ENCODE data around the gene ASB2. TPM values are rescaled to one million over a fixed set of nuclear protein-coding genes. Genes with fewer than 3 reads are reported as not detected.

ASB2 gene
- polyA plus RNA-seq, 1 donor from 2014 or later, result 0.26 TPM

DNA sequence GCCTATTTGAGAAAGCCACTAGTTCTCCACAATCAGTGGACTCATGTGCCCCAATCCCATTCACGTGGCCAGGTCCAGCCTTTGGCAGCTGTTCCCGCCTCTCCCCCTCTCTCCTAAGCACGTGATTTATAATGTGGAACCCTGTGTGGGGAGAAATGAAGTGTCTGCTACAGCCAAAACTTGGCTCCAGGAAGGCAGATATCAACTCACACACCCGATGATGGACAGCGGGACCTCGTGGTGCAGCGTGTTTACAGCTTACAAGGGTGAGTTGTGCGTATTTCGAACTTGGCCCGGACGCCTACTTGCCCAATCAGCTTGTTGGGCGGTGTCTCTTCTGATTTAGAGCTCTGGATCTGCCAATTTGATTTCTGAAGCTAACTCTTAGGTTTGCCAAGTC lies 87.4 kb downstream of the ASB2 start:
- no peaks in the 10 kb centered on the region for H4K20me1 ChIP-seq (ENCODE audit: insufficient read depth)
- no peaks in the 10 kb centered on the region for H3K9me3 ChIP-seq (ENCODE audit: low read length)
- H3K36me3 ChIP-seq (ENCODE audit: insufficient read depth, low read length), result no peaks in the 10 kb centered on the region
- no peaks in the 10 kb centered on the region for H3K79me2 ChIP-seq (replicated peaks; ENCODE audit: insufficient read depth, low read length)
- no peak overlapping the region for H3K4me2 ChIP-seq (ENCODE audit: low read length)
- no peaks in the 10 kb centered on the region for H3F3A ChIP-seq (ENCODE audit: insufficient read depth, low read length, poor library complexity, severe bottlenecking)
- H2AFZ ChIP-seq (ENCODE audit: low read depth, low read length), result no peak overlapping the region
- TF ChIP-seq, protein P1, sequence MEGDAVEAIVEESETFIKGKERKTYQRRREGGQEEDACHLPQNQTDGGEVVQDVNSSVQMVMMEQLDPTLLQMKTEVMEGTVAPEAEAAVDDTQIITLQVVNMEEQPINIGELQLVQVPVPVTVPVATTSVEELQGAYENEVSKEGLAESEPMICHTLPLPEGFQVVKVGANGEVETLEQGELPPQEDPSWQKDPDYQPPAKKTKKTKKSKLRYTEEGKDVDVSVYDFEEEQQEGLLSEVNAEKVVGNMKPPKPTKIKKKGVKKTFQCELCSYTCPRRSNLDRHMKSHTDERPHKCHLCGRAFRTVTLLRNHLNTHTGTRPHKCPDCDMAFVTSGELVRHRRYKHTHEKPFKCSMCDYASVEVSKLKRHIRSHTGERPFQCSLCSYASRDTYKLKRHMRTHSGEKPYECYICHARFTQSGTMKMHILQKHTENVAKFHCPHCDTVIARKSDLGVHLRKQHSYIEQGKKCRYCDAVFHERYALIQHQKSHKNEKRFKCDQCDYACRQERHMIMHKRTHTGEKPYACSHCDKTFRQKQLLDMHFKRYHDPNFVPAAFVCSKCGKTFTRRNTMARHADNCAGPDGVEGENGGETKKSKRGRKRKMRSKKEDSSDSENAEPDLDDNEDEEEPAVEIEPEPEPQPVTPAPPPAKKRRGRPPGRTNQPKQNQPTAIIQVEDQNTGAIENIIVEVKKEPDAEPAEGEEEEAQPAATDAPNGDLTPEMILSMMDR (IDR thresholded peaks at IDR 0.05; ENCODE audit: poor library complexity, severe bottlenecking), result no peak
- TF ChIP-seq RAD21 (conservative IDR thresholded peaks at IDR 0.05) (no peak), EP300 (conservative IDR thresholded peaks at IDR 0.05; ENCODE audit: poor library complexity, severe bottlenecking) (no peak), EZH2 (IDR thresholded peaks at IDR 0.05; ENCODE audit: borderline replicate concordance, insufficient read depth, low read length, poor library complexity, severe bottlenecking) (no peak), POLR2AphosphoS5 (IDR thresholded peaks at IDR 0.05) (no peak), TAF1 (IDR thresholded peaks at IDR 0.05; ENCODE audit: low read depth) (no peak), MXI1 (conservative IDR thresholded peaks at IDR 0.05; ENCODE audit: poor library complexity, severe bottlenecking) (no peak), SMC3 (conservative IDR thresholded peaks at IDR 0.05; ENCODE audit: poor library complexity) (no peak)
- TF ChIP-seq, protein P2, sequence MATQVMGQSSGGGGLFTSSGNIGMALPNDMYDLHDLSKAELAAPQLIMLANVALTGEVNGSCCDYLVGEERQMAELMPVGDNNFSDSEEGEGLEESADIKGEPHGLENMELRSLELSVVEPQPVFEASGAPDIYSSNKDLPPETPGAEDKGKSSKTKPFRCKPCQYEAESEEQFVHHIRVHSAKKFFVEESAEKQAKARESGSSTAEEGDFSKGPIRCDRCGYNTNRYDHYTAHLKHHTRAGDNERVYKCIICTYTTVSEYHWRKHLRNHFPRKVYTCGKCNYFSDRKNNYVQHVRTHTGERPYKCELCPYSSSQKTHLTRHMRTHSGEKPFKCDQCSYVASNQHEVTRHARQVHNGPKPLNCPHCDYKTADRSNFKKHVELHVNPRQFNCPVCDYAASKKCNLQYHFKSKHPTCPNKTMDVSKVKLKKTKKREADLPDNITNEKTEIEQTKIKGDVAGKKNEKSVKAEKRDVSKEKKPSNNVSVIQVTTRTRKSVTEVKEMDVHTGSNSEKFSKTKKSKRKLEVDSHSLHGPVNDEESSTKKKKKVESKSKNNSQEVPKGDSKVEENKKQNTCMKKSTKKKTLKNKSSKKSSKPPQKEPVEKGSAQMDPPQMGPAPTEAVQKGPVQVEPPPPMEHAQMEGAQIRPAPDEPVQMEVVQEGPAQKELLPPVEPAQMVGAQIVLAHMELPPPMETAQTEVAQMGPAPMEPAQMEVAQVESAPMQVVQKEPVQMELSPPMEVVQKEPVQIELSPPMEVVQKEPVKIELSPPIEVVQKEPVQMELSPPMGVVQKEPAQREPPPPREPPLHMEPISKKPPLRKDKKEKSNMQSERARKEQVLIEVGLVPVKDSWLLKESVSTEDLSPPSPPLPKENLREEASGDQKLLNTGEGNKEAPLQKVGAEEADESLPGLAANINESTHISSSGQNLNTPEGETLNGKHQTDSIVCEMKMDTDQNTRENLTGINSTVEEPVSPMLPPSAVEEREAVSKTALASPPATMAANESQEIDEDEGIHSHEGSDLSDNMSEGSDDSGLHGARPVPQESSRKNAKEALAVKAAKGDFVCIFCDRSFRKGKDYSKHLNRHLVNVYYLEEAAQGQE (IDR thresholded peaks at IDR 0.05; ENCODE audit: borderline replicate concordance), result no peak
- no peaks in the 10 kb centered on the region for H3K9me2 ChIP-seq (ENCODE audit: insufficient read depth, low read length)
- H3K27ac ChIP-seq (ENCODE audit: low read length), result no peak overlapping the region
- H3K27me3 ChIP-seq (ENCODE audit: insufficient read depth, low read depth, low read length), result no peaks in the 10 kb centered on the region
- H3K4me3 ChIP-seq (ENCODE audit: low read length), result no peak overlapping the region
- no peak overlapping the region for H3K9ac ChIP-seq (ENCODE audit: low read length)

DNA sequence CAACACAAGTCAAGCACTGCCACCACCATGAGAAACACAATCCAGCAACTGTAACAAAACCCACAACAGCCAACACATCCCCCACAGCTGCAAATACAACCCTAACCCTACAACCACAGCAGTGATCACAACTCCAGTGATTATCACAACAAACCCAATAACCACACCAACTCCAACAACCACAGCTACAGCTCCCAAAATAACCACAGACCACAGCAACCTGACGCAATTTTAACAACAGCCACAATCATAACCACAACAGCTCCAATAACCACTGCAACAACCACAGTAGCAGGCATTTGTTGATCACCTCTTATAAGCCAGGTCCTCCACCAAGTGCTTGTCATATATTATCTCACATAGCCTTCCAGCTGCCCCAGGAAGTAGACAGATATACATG lies 91.4 kb downstream of the ASB2 start:
- Histone ChIP-seq H3K9me2 (ENCODE audit: insufficient read depth, low read length) (no peaks in the 10 kb centered on the region), H3K79me2 (replicated peaks; ENCODE audit: insufficient read depth, low read length) (no peaks in the 10 kb centered on the region), H4K20me1 (ENCODE audit: insufficient read depth) (no peaks in the 10 kb centered on the region), H3K4me2 (ENCODE audit: low read length) (no peak overlapping the region), H3K4me3 (ENCODE audit: low read length) (no peak overlapping the region), H3F3A (ENCODE audit: insufficient read depth, low read length, poor library complexity, severe bottlenecking) (no peaks in the 10 kb centered on the region), H3K36me3 (ENCODE audit: insufficient read depth, low read length) (no peaks in the 10 kb centered on the region), H3K9me3 (ENCODE audit: low read length) (peaks cover 4% of the 10 kb centered on the region), H3K27me3 (ENCODE audit: insufficient read depth, low read depth, low read length) (no peaks in the 10 kb centered on the region), H2AFZ (ENCODE audit: low read depth, low read length) (no peak overlapping the region), H3K9ac (ENCODE audit: low read length) (no peak overlapping the region), H3K27ac (ENCODE audit: low read length) (no peak overlapping the region)
- TF ChIP-seq, protein P2 (IDR thresholded peaks at IDR 0.05; ENCODE audit: borderline replicate concordance), result no peak
- TF ChIP-seq MXI1 (conservative IDR thresholded peaks at IDR 0.05; ENCODE audit: poor library complexity, severe bottlenecking) (no peak), TAF1 (IDR thresholded peaks at IDR 0.05; ENCODE audit: low read depth) (no peak), EP300 (conservative IDR thresholded peaks at IDR 0.05; ENCODE audit: poor library complexity, severe bottlenecking) (no peak), RAD21 (conservative IDR thresholded peaks at IDR 0.05) (no peak), EZH2 (IDR thresholded peaks at IDR 0.05; ENCODE audit: borderline replicate concordance, insufficient read depth, low read length, poor library complexity, severe bottlenecking) (no peak), SMC3 (conservative IDR thresholded peaks at IDR 0.05; ENCODE audit: poor library complexity) (no peak), POLR2AphosphoS5 (IDR thresholded peaks at IDR 0.05) (no peak)
- TF ChIP-seq, protein P1 (IDR thresholded peaks at IDR 0.05; ENCODE audit: poor library complexity, severe bottlenecking), result no peak
